ENCODE results near the gene COL4A1.

COL4A1 gene

GRCh38 chr13:110245416-110245899, 61.5 kb downstream of the COL4A1 start:
- FAIRE-seq = no peak
- no peak for DNase-seq (ENCODE audit: extremely low spot score, insufficient read length, low read depth)

GRCh38 chr13:110244976-110245375, 62.0 kb downstream of the COL4A1 start:
- FAIRE-seq = no peak

GRCh38 chr13:110244071-110244830, 62.7 kb downstream of the COL4A1 start:
- DNase-seq (ENCODE audit: extremely low spot score, insufficient read length, low read depth) (no peak), FAIRE-seq (no peak)

More at GRCh38 chr13:110244976-110245375, 62.0 kb downstream of the COL4A1 start:
- no peak for DNase-seq (ENCODE audit: extremely low spot score, insufficient read length, low read depth)

GRCh38 chr13:110242615-110243014, 64.3 kb downstream of the COL4A1 start:
- no peak for DNase-seq (ENCODE audit: extremely low spot score, insufficient read length, low read depth)
- FAIRE-seq = no peak

- no peak for DNase-seq (ENCODE audit: extremely low spot score, insufficient read length, low read depth)
- no peak for FAIRE-seq
Observed at GRCh38 chr13:110240943-110241342, 66.0 kb downstream of the COL4A1 start.

GRCh38 chr13:110240352-110240751, 66.6 kb downstream of the COL4A1 start:
- FAIRE-seq (no peak), DNase-seq (ENCODE audit: extremely low spot score, insufficient read length, low read depth) (no peak)

GRCh38 chr13:110239280-110240125, 67.5 kb downstream of the COL4A1 start:
- DNase-seq (ENCODE audit: extremely low spot score, insufficient read length, low read depth) (no peak), FAIRE-seq (no peak)

GRCh38 chr13:110238818-110239195, 68.2 kb downstream of the COL4A1 start:
- FAIRE-seq = no peak
- DNase-seq (ENCODE audit: extremely low spot score, insufficient read length, low read depth) = no peak

- no peak for FAIRE-seq
- DNase-seq (ENCODE audit: extremely low spot score, insufficient read length, low read depth) = no peak
Observed at GRCh38 chr13:110237875-110238817, 68.8 kb downstream of the COL4A1 start.

- DNase-seq (ENCODE audit: extremely low spot score, insufficient read length, low read depth) = no peak
Observed at GRCh38 chr13:110236831-110237261, 70.1 kb downstream of the COL4A1 start.

GRCh38 chr13:110236431-110236830, 70.5 kb downstream of the COL4A1 start:
- DNase-seq (ENCODE audit: extremely low spot score, insufficient read length, low read depth) = no peak
- no peak for FAIRE-seq

More at GRCh38 chr13:110236831-110237261, 70.1 kb downstream of the COL4A1 start:
- FAIRE-seq = no peak

GRCh38 chr13:110234532-110234931, 72.4 kb downstream of the COL4A1 start:
- no peak for DNase-seq (ENCODE audit: extremely low spot score, insufficient read length, low read depth)
- FAIRE-seq = no peak

- FAIRE-seq (no peak), DNase-seq (ENCODE audit: extremely low spot score, insufficient read length, low read depth) (no peak)
Observed at GRCh38 chr13:110233951-110234280, 73.0 kb downstream of the COL4A1 start.

GRCh38 chr13:110233181-110233950, 73.6 kb downstream of the COL4A1 start:
- no peak for FAIRE-seq
- DNase-seq (ENCODE audit: extremely low spot score, insufficient read length, low read depth) = no peak

GRCh38 chr13:110232756-110233155, 74.2 kb downstream of the COL4A1 start:
- DNase-seq (ENCODE audit: extremely low spot score, insufficient read length, low read depth) = no peak
- no peak for FAIRE-seq

- DNase-seq (ENCODE audit: extremely low spot score, insufficient read length, low read depth) (no peak), FAIRE-seq (no peak)
Observed at GRCh38 chr13:110232142-110232541, 74.8 kb downstream of the COL4A1 start.

- FAIRE-seq = no peak
- no peak for DNase-seq (ENCODE audit: extremely low spot score, insufficient read length, low read depth)
Observed at GRCh38 chr13:110231348-110232047, 75.5 kb downstream of the COL4A1 start.

GRCh38 chr13:110230661-110231347, 76.2 kb downstream of the COL4A1 start:
- FAIRE-seq = no peak
- DNase-seq (ENCODE audit: extremely low spot score, insufficient read length, low read depth) = no peak
